ENCODE data around the gene FCER1A. TPM values are rescaled to one million over a fixed set of nuclear protein-coding genes. Genes with fewer than 3 reads are reported as not detected.

FCER1A gene
- total RNA-seq, 1 experiment from 2014 or later: not detected

GRCh38 chr1:159341736-159342135 is 39.6 kb downstream of the FCER1A start:
- H3K9me3 ChIP-seq (ENCODE audit: control insufficient read depth, low read depth, low read length): no peaks in the 10 kb centered on the region
- peaks cover 0 to 2% of the 10 kb centered on the region in 2 experiments; a peak in 1 of 4 replicates for H3K4me1 Mint-ChIP-seq
- H3K79me1 ChIP-seq (ENCODE audit: insufficient read depth, low read depth, low read length, poor library complexity, severe bottlenecking): no peaks in the 10 kb centered on the region
- H3K79me2 ChIP-seq (ENCODE audit: insufficient read depth, low read length): no peaks in the 10 kb centered on the region
- no peak overlapping the region for H3K27ac Mint-ChIP-seq
- no peak overlapping the region for H2AFZ ChIP-seq (ENCODE audit: low read length)
- DNase-seq: no peak
- no peak for TF ChIP-seq CTCF (conservative IDR thresholded peaks at IDR 0.05)
- H3K4me3 Mint-ChIP-seq: no peak overlapping the region
- no peak overlapping the region for H3K23ac ChIP-seq (ENCODE audit: insufficient read length, low read depth, low read length)
- H2BK5ac ChIP-seq (ENCODE audit: insufficient read length, low read length): no peak overlapping the region
- H4K5ac ChIP-seq (ENCODE audit: insufficient read length, low read depth, low read length): no peak overlapping the region
- no peak overlapping the region for H2BK15ac ChIP-seq (ENCODE audit: low read depth, low read length)
- H2BK12ac ChIP-seq (ENCODE audit: insufficient read length, low read depth, low read length): no peak overlapping the region
- H3K14ac ChIP-seq (ENCODE audit: insufficient read depth, low read length): no peak overlapping the region
- H3K18ac ChIP-seq (ENCODE audit: insufficient read length, low read depth, low read length): no peak overlapping the region
- no CpG with 5 or more reads among the region's 2 CpGs for WGBS (ENCODE audit: extremely low coverage, insufficient read length, low lambda C conversion rate)
- no peak overlapping the region for H3K4me2 ChIP-seq (ENCODE audit: insufficient read depth, insufficient read length, low read length)
- H4K8ac ChIP-seq (replicated peaks; ENCODE audit: insufficient read length, low read depth, low read length): no peak overlapping the region
- no peak overlapping the region for H2AK5ac ChIP-seq (ENCODE audit: insufficient read length, low read length)
- H3K4ac ChIP-seq (ENCODE audit: low read depth, low read length): no peak overlapping the region
- H3K9ac ChIP-seq (ENCODE audit: extremely low read depth, insufficient read length, low read length): no peak overlapping the region
- no peaks in the 10 kb centered on the region for H3K27me3 Mint-ChIP-seq (ENCODE audit: low read depth)
- no peak overlapping the region for H4K91ac ChIP-seq (ENCODE audit: insufficient read length, low read depth, low read length)
- no peaks in the 10 kb centered on the region for H4K20me1 ChIP-seq (ENCODE audit: control insufficient read depth, insufficient read depth, insufficient read length)
- H3K23me2 ChIP-seq (ENCODE audit: insufficient read length, low read depth, low read length, poor library complexity, severe bottlenecking): no peaks in the 10 kb centered on the region
- H3K4me1 ChIP-seq (ENCODE audit: insufficient read depth, low read length): no peaks in the 10 kb centered on the region
- H2BK20ac ChIP-seq (ENCODE audit: low read depth, low read length, poor library complexity, severe bottlenecking): no peak overlapping the region
- H3T11ph ChIP-seq (ENCODE audit: low read length): no peak overlapping the region
- no peak overlapping the region for H3K27ac ChIP-seq (ENCODE audit: insufficient read length, low read depth, low read length)
- H3K27me3 ChIP-seq (ENCODE audit: insufficient read depth, low read length): no peaks in the 10 kb centered on the region
- H3K56ac ChIP-seq (ENCODE audit: insufficient read length, low read depth, low read length): no peak overlapping the region
- H3K9me3 Mint-ChIP-seq: peaks cover 0 to 19% of the 10 kb centered on the region in 2 experiments; a peak in 2 of 5 replicates
- H3K36me3 Mint-ChIP-seq (ENCODE audit: insufficient read depth in 1 of 3, low read depth in 3 of 3): peaks cover 0 to 7% (median 0%) of the 10 kb centered on the region in 3 experiments; a peak in 1 of 7 replicates
- no peak overlapping the region for H2BK120ac ChIP-seq (ENCODE audit: low read depth, low read length, poor library complexity, severe bottlenecking)

All from H9 (cell line).